Hematopoietic multipotent progenitor cell (in vitro differentiated cells): Measurements from ENCODE around the gene SLCO2B1. TPM values are rescaled to one million over a fixed set of nuclear protein-coding genes. Genes with fewer than 3 reads are reported as not detected.
"Not testable (repeated sequence)": the region's sequence is repeated elsewhere in the genome, so short reads cannot be mapped to it uniquely, and the experiment has no call there.

Experiments
- DNase-seq, 3 donors: peaks; one replicate each; pipeline ENCODE4 v3.0.0-alpha.2; 2011 to 2015; ENCODE audit warnings: low read depth in 2 of 3, low spot score in 2 of 3
- total RNA-seq: library from RNA; depleted of rRNA; stranded (reverse); fragments of >200 nt; gene quantifications from one replicate; pipeline ENCODE4 v1.2.3, GENCODE V29; 2012

The SLCO2B1 gene
- under 0.01 TPM for total RNA-seq

DNA sequence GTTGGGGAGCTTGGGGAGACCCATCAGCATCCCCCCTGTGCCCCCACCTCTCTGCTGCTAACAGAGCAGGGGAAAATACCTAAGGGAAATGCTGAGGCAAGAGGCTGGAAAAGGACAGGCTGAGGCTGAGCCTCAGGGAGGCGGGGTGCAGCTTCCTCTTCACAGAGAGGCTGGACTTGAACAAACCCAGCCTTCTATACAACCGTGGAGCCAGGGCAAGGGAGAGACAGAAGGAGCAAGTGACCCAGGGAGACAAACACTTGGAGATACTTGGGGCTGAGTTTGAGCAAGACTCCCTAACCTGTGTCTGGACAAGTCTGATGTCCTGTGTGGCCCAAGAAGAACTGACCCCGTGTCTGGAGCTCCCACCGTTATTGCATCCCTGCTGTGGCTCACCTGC is at the start of gene SLCO2B1:
Gene SLCO2B1 (plus strand): TSS at position 229 of the 400 bp plus-strand sequence. CDS start 275 bp downstream, outside the sequence.
- DNase-seq, result no peak

- DNase-seq, result no peak
Measured at GRCh38 chr11:75101424-75102128, 49.3 kb upstream of the SLCO2B1 start.

GRCh38 chr11:75103380-75104026 is 47.4 kb upstream of the SLCO2B1 start:
- DNase-seq, result no peak

DNA sequence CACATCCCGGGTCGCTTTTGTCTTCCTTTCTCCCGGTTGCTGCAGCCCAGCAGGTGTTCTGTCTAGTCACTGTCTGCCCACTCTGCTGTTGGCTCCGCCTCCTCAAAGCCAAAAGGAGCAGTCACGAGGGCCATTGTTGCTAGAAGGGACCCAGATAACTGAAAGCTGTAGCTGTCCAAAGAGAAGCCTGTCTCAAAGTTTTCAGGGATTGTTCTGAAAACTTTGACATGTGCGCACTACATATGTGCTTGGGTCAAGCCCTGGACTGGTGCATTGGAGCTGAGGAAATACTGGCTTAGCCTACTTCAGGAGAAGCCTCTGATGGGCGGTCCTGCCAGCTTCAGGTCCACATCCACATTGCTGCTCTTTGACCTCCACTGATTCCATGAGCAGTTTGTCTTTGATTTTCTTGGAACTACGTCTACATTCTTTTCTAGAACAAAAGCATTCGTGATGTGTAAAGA is 45.4 kb upstream of the SLCO2B1 start:
- no peak for DNase-seq

- DNase-seq, result not testable (repeated sequence)
Measured at GRCh38 chr11:75105967-75106681, 44.8 kb upstream of the SLCO2B1 start.

- no peak for DNase-seq
Measured at GRCh38 chr11:75107187-75107586, 43.7 kb upstream of the SLCO2B1 start.

DNA sequence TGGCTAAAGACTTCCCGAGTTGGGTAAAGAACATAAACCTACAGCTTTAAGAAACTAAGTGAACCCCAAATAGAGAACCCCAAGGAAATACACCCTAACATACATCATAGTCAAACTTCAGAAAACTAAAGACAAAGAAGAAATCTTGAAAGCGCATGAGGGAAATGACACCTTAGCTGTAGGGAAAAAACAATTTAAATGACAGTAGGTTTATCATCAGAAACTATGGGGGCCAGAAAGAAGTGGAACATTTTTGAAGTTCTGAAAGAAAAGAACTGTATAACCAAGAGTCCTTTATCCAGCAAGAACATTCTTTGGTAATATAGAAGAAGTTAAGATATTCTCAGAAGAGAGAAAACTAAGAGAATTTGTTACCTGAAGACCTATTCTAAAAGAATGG is 38.7 kb upstream of the SLCO2B1 start:
- no peak for DNase-seq

DNA sequence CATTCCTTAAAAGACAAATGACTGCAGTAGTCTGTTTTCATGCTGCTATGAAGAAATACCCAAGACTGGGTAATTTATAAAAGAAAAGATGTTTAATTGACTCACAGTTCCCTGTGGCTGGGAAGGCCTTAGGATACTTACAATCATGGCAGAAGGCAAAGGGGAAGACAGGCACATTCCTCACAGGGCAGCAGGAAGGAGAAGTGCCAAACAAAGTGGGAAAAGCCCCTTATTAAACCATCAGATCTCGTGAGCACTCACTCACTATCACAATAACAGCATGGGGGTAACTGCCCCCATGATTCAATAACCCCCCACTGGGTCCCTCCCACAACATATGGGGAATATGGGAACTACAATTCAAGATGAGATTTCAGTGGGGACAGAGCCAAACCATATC is 37.9 kb upstream of the SLCO2B1 start:
- no peak for DNase-seq

DNA sequence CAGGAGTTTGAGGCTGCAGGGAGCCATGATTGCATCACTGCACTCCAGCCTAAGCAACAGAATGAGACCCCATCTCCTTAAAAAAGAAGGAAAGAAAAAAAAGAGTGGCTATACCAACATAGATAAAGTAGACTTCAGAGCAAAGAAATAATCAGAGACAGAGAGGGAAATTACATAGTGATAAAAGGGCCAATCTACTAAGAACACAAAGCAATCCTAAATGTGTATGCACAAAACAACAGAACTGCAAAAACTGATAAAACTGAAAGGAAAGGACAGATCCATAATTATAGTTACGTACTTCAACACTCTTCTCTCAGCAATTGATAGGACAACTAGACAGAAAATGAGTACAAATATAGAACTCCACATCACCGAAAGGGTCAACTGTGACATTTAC is 36.4 kb upstream of the SLCO2B1 start:
- DNase-seq, result no peak

- no peak for DNase-seq
Measured at GRCh38 chr11:75118577-75118976, 32.3 kb upstream of the SLCO2B1 start.

DNA sequence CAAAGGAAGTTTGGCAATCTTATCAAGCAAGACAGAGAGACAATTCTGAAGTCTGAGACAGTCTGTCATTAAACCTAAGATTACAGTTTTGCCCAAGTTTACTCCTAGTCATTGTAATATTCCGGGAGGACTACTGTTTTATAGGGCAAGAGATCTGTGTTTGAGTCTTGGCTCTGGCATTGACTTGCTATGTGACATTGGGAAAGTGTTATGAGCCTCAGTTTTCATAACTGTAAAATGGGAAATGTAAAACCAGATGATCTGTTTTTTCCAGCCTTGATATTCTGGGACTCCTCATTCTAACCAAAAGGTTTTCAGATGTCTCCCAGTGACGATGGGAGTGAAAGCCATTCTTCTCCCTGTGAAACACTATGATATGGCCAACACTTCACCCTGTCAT is 24.3 kb upstream of the SLCO2B1 start:
- DNase-seq, result no peak

DNA sequence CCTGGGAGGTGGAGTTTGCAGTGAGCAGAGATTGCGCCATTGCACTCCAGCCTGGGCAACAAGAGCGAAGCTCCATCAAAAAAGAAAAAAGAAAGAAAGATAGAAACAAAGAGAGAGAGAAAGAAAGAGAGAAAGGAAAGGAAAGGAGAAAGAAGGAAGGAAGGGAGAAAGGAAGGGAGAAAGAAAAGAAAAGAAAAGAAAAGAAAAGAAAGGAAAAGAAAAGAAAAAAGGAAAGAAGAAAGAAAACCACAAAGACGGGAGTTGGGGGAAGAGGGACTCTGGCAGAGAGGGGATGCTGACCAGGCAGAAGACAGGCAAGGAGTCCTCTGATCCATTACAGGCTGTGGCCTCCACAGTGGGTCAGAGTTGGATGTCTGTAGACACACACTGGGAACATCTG is 18.8 kb upstream of the SLCO2B1 start:
- DNase-seq, result no peak

GRCh38 chr11:75133976-75134375 is 16.9 kb upstream of the SLCO2B1 start:
- no peak for DNase-seq

GRCh38 chr11:75135021-75135650 is 15.8 kb upstream of the SLCO2B1 start:
- DNase-seq, result no peak

- no peak for DNase-seq
Measured at GRCh38 chr11:75135651-75136050, 15.3 kb upstream of the SLCO2B1 start.

GRCh38 chr11:75140269-75141138 is 10.4 kb upstream of the SLCO2B1 start:
- DNase-seq, result peak; percentile 56 to 71 (median 62)

GRCh38 chr11:75141166-75141565 is 9.7 kb upstream of the SLCO2B1 start:
- no peak for DNase-seq

GRCh38 chr11:75142714-75143419 is 8.0 kb upstream of the SLCO2B1 start:
- DNase-seq, result peak; percentile 26 to 94 (median 91)

- no peak for DNase-seq
Measured at GRCh38 chr11:75143420-75143731, 7.5 kb upstream of the SLCO2B1 start.

- no peak for DNase-seq
Measured at GRCh38 chr11:75144716-75145014, 6.2 kb upstream of the SLCO2B1 start.
